ENCODE measurements around the gene ISOC2.

- TF ChIP-seq POLR2AphosphoS5 (IDR thresholded peaks at IDR 0.05; ENCODE audit: borderline replicate concordance, low read depth, low read length) (no peak), EZH2 (IDR thresholded peaks at IDR 0.05) (no peak)
Observed at GRCh38 chr19:55408533-55408872, 52.9 kb downstream of the ISOC2 start.

All from SK-N-MC (cell line).